GM12878 (cell line): Measurements from ENCODE around the gene PIM2. TPM values are rescaled to one million over a fixed set of nuclear protein-coding genes. Genes with fewer than 3 reads are reported as not detected.

Experiments
- ATAC-seq: fragments of 200-7000 bp; cut with Tn5 transposase; 3 replicates; pipeline ENCODE4 v1.9.1; 2020; ENCODE audit warnings: mild to moderate bottlenecking, moderate library complexity
- BruUV-seq: library from RNA; stranded (reverse); fragments of 400-500 nt; replicated peaks from 2 replicates; lab custom pipeline; 2021; lab: Mats Ljungman, UMichigan
- CTCF ChIA-PET: fragments of 300-600 bp; sonication (Branson Sonifier 250); formaldehyde crosslinking; extraction: SDS; loops from one replicate; lab custom pipeline; 2021; ENCODE audit warnings: inconsistent platforms; lab: Yijun Ruan, JAX
- POLR2A ChIA-PET: fragments of 350-600 bp; formaldehyde crosslinking; extraction: SDS; loops from one replicate; lab custom pipeline; 2021; ENCODE audit warnings: inconsistent platforms; lab: Charles Lee
- RAD21 ChIA-PET: fragments of 300-600 bp; sonication (Branson Sonifier 250); formaldehyde crosslinking; loops from one replicate; lab custom pipeline; 2023; ENCODE audit warnings: antibody characterized with exemption; ENCODE audit not compliant: unreplicated experiment; lab: Charles Lee
- SMC1A ChIA-PET: fragments of 300-600 bp; sonication (Branson Sonifier 250); formaldehyde crosslinking; loops from one replicate; lab custom pipeline; 2023; ENCODE audit not compliant: unreplicated experiment, uncharacterized antibody; lab: Charles Lee
- DNase-seq: peaks from one replicate; pipeline ENCODE4 v3.0.0-alpha.2; 2011; ENCODE audit warnings: low read depth, low spot score
- FAIRE-seq: peaks from 3 replicates; lab custom pipeline; 2011; peaks lifted over from hg19 to GRCh38; lab: Jason Lieb, UNC
- H2AFZ ChIP-seq: 2 replicates; pipeline ENCODE4 v1.6.0; 2011; ENCODE audit warnings: low read depth, low read length, control low read depth; ENCODE audit not compliant: control insufficient read depth
- H3K27ac ChIP-seq: 2 replicates; pipeline ENCODE4 v1.5.1; 2011; ENCODE audit warnings: control low read depth; ENCODE audit not compliant: control insufficient read depth, insufficient read depth
- H3K27me3 ChIP-seq, 2 experiments: replicated peaks in 1 of 2; 2 replicates each; pipeline versions ENCODE4 v1.6.0 to v1.6.1; 2011; ENCODE audit warnings: low read length in 1 of 2; ENCODE audit not compliant: control insufficient read depth in 2 of 2, insufficient read depth in 2 of 2
- H3K36me3 ChIP-seq, 2 experiments: 2 replicates each; pipeline ENCODE4 v1.5.1; 2011; ENCODE audit warnings: low read length in 1 of 2; ENCODE audit not compliant: control insufficient read depth in 2 of 2, insufficient read depth in 2 of 2
- H3K4me1 ChIP-seq: 2 replicates; pipeline ENCODE4 v1.6.1; 2011; ENCODE audit warnings: mild to moderate bottlenecking, low read length, moderate library complexity, mixed read lengths; ENCODE audit not compliant: control insufficient read depth, insufficient read depth
- H3K4me2 ChIP-seq: 2 replicates; pipeline ENCODE4 v1.6.0; 2011; ENCODE audit warnings: control low read depth; ENCODE audit not compliant: control insufficient read depth, insufficient read depth
- H3K4me3 ChIP-seq: fragments of 200-600 bp; sonication (generic); 2 replicates; pipeline ENCODE4 v1.5.1; 2016
- H3K79me2 ChIP-seq: 2 replicates; pipeline ENCODE4 v1.6.0; 2011; ENCODE audit warnings: low read length; ENCODE audit not compliant: control insufficient read depth, insufficient read depth
- H3K9ac ChIP-seq: 2 replicates; pipeline ENCODE4 v1.8.0; 2011; ENCODE audit warnings: low read length, control low read depth, mixed read lengths; ENCODE audit not compliant: control insufficient read depth, insufficient read depth
- H3K9me3 ChIP-seq: replicated peaks from 3 replicates; pipeline ENCODE4 v1.5.1; 2011; ENCODE audit warnings: mild to moderate bottlenecking, low read length; ENCODE audit not compliant: control insufficient read depth, insufficient read depth
- H4K20me1 ChIP-seq: 2 replicates; pipeline ENCODE4 v1.6.0; 2011; ENCODE audit not compliant: control insufficient read depth, insufficient read depth
- BCLAF1 ChIP-seq: fragments of 450-650 bp; IDR thresholded peaks from 2 replicates; pipeline ENCODE4 v1.6.1; 2017; ENCODE audit warnings: antibody characterized with exemption, mild to moderate bottlenecking, moderate library complexity
- HDAC2 ChIP-seq: fragments of 200-600 bp; sonication (generic); IDR thresholded peaks from 2 replicates; pipeline ENCODE4 v1.6.1; 2017
- IKZF1 ChIP-seq: fragments of 450-650 bp; conservative IDR thresholded peaks from 2 replicates; pipeline ENCODE4 v1.6.1; 2017; ENCODE audit warnings: antibody characterized with exemption, mild to moderate bottlenecking
- MTA3 ChIP-seq: IDR thresholded peaks from 2 replicates; pipeline ENCODE4 v1.6.1; 2012; ENCODE audit warnings: low read length, inconsistent platforms, borderline replicate concordance
- MXI1 ChIP-seq: fragments of 150-350 bp; IDR thresholded peaks from 2 replicates; pipeline ENCODE4 v1.6.1; 2011; ENCODE audit warnings: low read depth, mild to moderate bottlenecking, inconsistent platforms, low read length, improper control_type of control experiment
- NBN ChIP-seq: fragments of 450-650 bp; IDR thresholded peaks from 2 replicates; pipeline ENCODE4 v1.6.1; 2016
- NFIC ChIP-seq: IDR thresholded peaks from 2 replicates; pipeline ENCODE4 v1.6.1; 2012; ENCODE audit warnings: low read depth, mild to moderate bottlenecking, inconsistent platforms, low read length, moderate library complexity
- NRF1 ChIP-seq: conservative IDR thresholded peaks from 2 replicates; pipeline ENCODE4 v1.6.1; 2011; ENCODE audit warnings: mild to moderate bottlenecking, low read depth, low read length, improper control_type of control experiment
- PBX3 ChIP-seq: IDR thresholded peaks from 2 replicates; pipeline ENCODE4 v1.6.1; 2011; ENCODE audit warnings: mild to moderate bottlenecking, low read depth, low read length, moderate library complexity; ENCODE audit not compliant: insufficient replicate concordance
- POLR2AphosphoS2 ChIP-seq: IDR thresholded peaks from 2 replicates; pipeline ENCODE4 v1.6.1; 2011; ENCODE audit warnings: low read depth, mild to moderate bottlenecking, low read length, improper control_type of control experiment, moderate library complexity
- SKIL ChIP-seq: fragments of 450-650 bp; IDR thresholded peaks from 2 replicates; pipeline ENCODE4 v1.6.1; 2017; ENCODE audit warnings: mild to moderate bottlenecking, low read depth, inconsistent platforms; ENCODE audit not compliant: poor library complexity, severe bottlenecking
- STAT1 ChIP-seq: fragments of 450-650 bp; conservative IDR thresholded peaks from 2 replicates; pipeline ENCODE4 v1.6.1; 2014; ENCODE audit warnings: antibody characterized with exemption, mild to moderate bottlenecking
- TARDBP ChIP-seq: IDR thresholded peaks from 2 replicates; pipeline ENCODE4 v1.6.1; 2016; ENCODE audit warnings: borderline replicate concordance
- WGBS: methylation state at CpG from one replicate; pipeline ENCODE4 v1.1.6; 2016; ENCODE audit warnings: low lambda C conversion rate; ENCODE audit not compliant: insufficient replicate concordance, insufficient coverage; ENCODE audit errors: missing lambda C conversion rate; 5-methylcytosine and 5-hydroxymethylcytosine counted together
- in situ Hi-C: fragments of 300-500 bp; cut with MboI; formaldehyde crosslinking; loops from 9 replicates; pipeline ENCODE4 v1.14.3; 2018; ENCODE audit warnings: mixed read lengths
- intact Hi-C: fragments of 100-400 bp; cut with micrococcal nuclease; formaldehyde crosslinking; loops from one replicate; pipeline ENCODE4 v1.14.2; 2022; ENCODE audit not compliant: unreplicated experiment
- polyA plus RNA-seq, 11 experiments: library from polyadenylated mRNA; depleted of rRNA in 4 of 11; unstranded in 6 of 11; stranded (reverse) in 5 of 11; fragments of >200 nt; fragmentation: Nextera tagmentation in 4 of 11; fragmentation: Illumina TruSeq in 1 of 11; extraction: Ambion mirVana in 4 of 11; extraction: Trizol in 1 of 11; gene quantifications; 1 replicate in 1 of 11; 2 replicates in 10 of 11; pipeline versions ENCODE4 v1.2.1 to v1.2.3, GENCODE V29; 2011 to 2016; ENCODE audit warnings: inconsistent platforms in 2 of 11, missing spikeins in 2 of 11, low read depth in 1 of 11
- total RNA-seq, 4 experiments: library from RNA; depleted of rRNA in 3 of 4; stranded (reverse); fragments of >200 nt in 3 of 4; fragmentation: Illumina TruSeq in 1 of 4; extraction: Trizol in 1 of 4; gene quantifications; 2 replicates each; pipeline versions ENCODE4 v1.2.1 to v1.2.3, GENCODE V29; 2013 to 2021

Gene PIM2
- total and polyA plus RNA-seq, 10 of the 15 experiments (the other 5 are each of a cell fraction or from before 2014, with no cell fraction given): 19.2 to 96.8 (median 32.3) TPM

GRCh38 chrX:48891402-48892288 lies 27.2 kb downstream of the PIM2 start:
- peak; percentile 95 for ATAC-seq
- in situ Hi-C loops (no loop called here), intact Hi-C loops (loop anchor here (5.0 to 10.0 kb wide), 2 partner anchors 244 to 417 kb away; partner anchors contain the start of genes FTSJ1 and SLC38A5)
- Histone ChIP-seq H3K27me3 (no peaks in the 10 kb centered on the region), H4K20me1 (no peaks in the 10 kb centered on the region), H3K4me3 (peak overlapping the region; percentile 67; the same call in 1 of the 2 replicates), H3K9ac (no peak overlapping the region; the same call in 1 of the 2 replicates), H3K36me3 (no peaks in the 10 kb centered on the region), H3K79me2 (peaks cover 3% of the 10 kb centered on the region), H3K9me3 (no peaks in the 10 kb centered on the region; the same call in 2 of the 3 replicates), H3K4me1 (no peaks in the 10 kb centered on the region), H3K27ac (no peak overlapping the region), H3K4me2 (peak overlapping the region; percentile 69), H2AFZ (peak overlapping the region; percentile 63)
- no peak for DNase-seq
- FAIRE-seq: peak; percentile 35
- RAD21 ChIA-PET: interaction anchor here (0.5 to 1.4 kb wide), 5 partner anchors 16 to 96 kb away, joined by 3 to 6 read pairs (median 3); no protein-coding TSS in a partner anchor
- BruUV-seq: no TSS peak
- SMC1A ChIA-PET: interaction anchor here (1.1 to 2.0 kb wide), 4 partner anchors 46 to 240 kb away, joined by 4 to 6 read pairs (median 4); no protein-coding TSS in a partner anchor
- POLR2A ChIA-PET: interaction anchor here (1.2 to 1.3 kb wide), 2 partner anchors 55 to 62 kb away, joined by 3 to 4 read pairs; no protein-coding TSS in a partner anchor
- WGBS: 38% methylated on average over 47 of the region's 68 CpGs
- CTCF ChIA-PET: interaction anchor here (0.8 to 2.1 kb wide), 6 partner anchors 9 to 243 kb away, joined by 3 to 8 read pairs (median 4); partner anchors contain the start of gene TFE3
- TF ChIP-seq POLR2AphosphoS2 (0 out of 2 replicates have a peak, but pooled peaks have one; percentile 28), IKZF1 (no peak), HDAC2 (no peak), NRF1 (peak; percentile 19; the same call in 1 of the 2 replicates), MTA3 (no peak), SKIL (no peak), MXI1 (0 out of 2 replicates have a peak, but pooled peaks have one; percentile 43), PBX3 (no peak), NBN (no peak), BCLAF1 (no peak), TARDBP (no peak), STAT1 (no peak), NFIC (no peak)
